Measurements from ENCODE around the gene NCAM2.

The NCAM2 gene

DNA sequence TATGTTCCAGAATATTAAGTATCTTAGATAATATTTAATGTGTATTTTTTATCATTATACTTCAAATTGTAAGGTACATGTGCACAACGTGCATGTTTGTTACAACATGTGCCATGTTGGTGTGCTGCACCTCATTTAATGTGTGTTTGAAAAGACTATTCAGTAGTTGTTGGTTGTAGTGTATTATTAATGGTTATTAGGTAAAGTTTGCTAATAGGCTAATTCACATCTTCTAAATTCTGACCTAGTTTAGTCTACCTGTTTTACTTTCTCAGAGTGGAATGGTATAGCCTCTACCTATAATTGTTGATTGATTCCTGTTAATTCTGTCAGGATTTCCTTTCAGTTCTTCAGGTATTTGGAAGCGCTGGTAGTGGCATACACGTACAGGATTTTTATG is 153.0 kb downstream of the NCAM2 start:
- Histone ChIP-seq H2AFZ (no peak overlapping the region), H3K27me3 (ENCODE audit: control insufficient read depth, insufficient read depth, low read length) (no peaks in the 10 kb centered on the region), H3K9ac (no peak overlapping the region), H3K4me3 (ENCODE audit: low read depth, low read length) (no peak overlapping the region), H3K4me1 (no peaks in the 10 kb centered on the region), H3K4me2 (ENCODE audit: low read length) (no peak overlapping the region), H3K79me2 (no peaks in the 10 kb centered on the region), H3K36me3 (ENCODE audit: control insufficient read depth, insufficient read depth, low read length) (no peaks in the 10 kb centered on the region), H3K27ac (no peak overlapping the region), H3K9me3 (ENCODE audit: control insufficient read depth, low read length) (no peaks in the 10 kb centered on the region)
- TF ChIP-seq, protein P1, sequence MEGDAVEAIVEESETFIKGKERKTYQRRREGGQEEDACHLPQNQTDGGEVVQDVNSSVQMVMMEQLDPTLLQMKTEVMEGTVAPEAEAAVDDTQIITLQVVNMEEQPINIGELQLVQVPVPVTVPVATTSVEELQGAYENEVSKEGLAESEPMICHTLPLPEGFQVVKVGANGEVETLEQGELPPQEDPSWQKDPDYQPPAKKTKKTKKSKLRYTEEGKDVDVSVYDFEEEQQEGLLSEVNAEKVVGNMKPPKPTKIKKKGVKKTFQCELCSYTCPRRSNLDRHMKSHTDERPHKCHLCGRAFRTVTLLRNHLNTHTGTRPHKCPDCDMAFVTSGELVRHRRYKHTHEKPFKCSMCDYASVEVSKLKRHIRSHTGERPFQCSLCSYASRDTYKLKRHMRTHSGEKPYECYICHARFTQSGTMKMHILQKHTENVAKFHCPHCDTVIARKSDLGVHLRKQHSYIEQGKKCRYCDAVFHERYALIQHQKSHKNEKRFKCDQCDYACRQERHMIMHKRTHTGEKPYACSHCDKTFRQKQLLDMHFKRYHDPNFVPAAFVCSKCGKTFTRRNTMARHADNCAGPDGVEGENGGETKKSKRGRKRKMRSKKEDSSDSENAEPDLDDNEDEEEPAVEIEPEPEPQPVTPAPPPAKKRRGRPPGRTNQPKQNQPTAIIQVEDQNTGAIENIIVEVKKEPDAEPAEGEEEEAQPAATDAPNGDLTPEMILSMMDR (IDR thresholded peaks at IDR 0.05), result no peak

DNA sequence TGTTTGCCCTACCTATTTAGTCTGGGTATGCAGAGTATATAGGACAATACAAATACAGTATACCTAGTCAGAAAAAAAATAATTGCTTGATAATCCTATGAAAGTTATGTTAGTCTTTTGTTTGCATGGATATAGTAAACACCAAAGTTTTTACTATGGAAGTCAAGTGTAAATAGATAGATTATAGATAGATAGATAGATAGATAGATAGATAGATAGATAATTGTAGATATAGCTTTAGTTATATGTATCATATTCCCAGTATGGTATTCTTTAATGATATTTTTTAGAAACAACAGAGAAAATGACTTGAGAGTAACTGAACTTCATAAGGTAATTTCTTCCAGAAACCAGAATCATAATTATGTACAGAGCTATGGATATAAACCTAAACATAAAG is 158.2 kb downstream of the NCAM2 start:
- Histone ChIP-seq H3K4me1 (no peaks in the 10 kb centered on the region), H3K9me3 (ENCODE audit: control insufficient read depth, low read length) (no peaks in the 10 kb centered on the region), H3K36me3 (ENCODE audit: control insufficient read depth, insufficient read depth, low read length) (no peaks in the 10 kb centered on the region), H2AFZ (no peak overlapping the region), H3K4me2 (ENCODE audit: low read length) (no peak overlapping the region), H3K4me3 (ENCODE audit: low read depth, low read length) (no peak overlapping the region), H3K27me3 (ENCODE audit: control insufficient read depth, insufficient read depth, low read length) (no peaks in the 10 kb centered on the region), H3K27ac (no peak overlapping the region), H3K79me2 (no peaks in the 10 kb centered on the region), H3K9ac (no peak overlapping the region)
- TF ChIP-seq, protein P1 (IDR thresholded peaks at IDR 0.05), result no peak

DNA sequence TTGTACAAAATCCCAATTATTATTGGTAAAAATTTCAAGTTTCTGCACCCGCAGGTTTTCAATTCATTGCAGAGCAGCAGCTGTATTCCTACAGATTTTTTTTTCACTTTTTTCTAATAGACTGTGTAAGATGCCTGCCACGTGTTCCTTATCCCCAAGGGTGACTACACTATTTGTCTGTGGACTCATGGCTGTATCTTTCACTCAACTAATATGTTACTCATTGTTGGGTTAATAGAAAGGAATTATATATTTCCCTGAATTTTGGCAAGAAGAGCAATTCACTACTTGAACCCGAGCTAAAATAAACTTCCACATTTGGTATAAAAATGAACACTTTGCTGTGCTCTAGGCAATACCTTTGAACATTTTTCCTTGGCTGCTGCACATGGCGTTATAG is 158.7 kb downstream of the NCAM2 start:
- Histone ChIP-seq H3K4me2 (ENCODE audit: low read length) (no peak overlapping the region), H2AFZ (no peak overlapping the region), H3K9me3 (ENCODE audit: control insufficient read depth, low read length) (no peaks in the 10 kb centered on the region), H3K27ac (no peak overlapping the region), H3K4me1 (no peaks in the 10 kb centered on the region), H3K9ac (no peak overlapping the region), H3K4me3 (ENCODE audit: low read depth, low read length) (no peak overlapping the region), H3K36me3 (ENCODE audit: control insufficient read depth, insufficient read depth, low read length) (no peaks in the 10 kb centered on the region), H3K27me3 (ENCODE audit: control insufficient read depth, insufficient read depth, low read length) (no peaks in the 10 kb centered on the region), H3K79me2 (no peaks in the 10 kb centered on the region)
- TF ChIP-seq, protein P1 (IDR thresholded peaks at IDR 0.05), result no peak

DNA sequence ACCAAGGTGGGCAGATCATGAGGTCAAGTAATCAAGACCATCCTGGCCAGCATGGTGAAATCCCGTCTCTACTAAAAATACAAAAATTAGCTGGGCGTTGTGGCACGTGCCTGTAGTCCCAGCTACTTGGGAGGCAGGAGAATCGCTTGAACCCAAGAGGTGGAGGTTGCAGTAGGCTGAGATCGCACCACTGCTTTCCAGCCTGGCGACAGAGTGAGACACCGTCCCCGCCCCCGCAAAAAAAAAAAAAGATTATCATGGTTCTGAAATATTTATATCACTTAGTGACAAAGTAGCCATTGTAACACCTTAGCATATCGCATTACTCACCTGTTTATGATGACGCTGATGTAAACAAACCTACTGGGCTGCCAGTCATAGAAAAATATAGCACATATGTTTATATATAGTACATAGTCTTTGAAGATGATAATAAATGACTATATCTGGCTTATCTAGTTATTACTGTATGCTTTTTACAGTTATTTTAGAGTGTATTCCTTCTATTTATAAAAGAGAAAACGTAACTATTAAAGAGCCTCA is 160.2 kb downstream of the NCAM2 start:
- no peak overlapping the region for H3K27ac ChIP-seq
- no peaks in the 10 kb centered on the region for H3K27me3 ChIP-seq (ENCODE audit: control insufficient read depth, insufficient read depth, low read length)
- H3K4me2 ChIP-seq (ENCODE audit: low read length), result no peak overlapping the region
- H3K4me1 ChIP-seq, result no peaks in the 10 kb centered on the region
- TF ChIP-seq, protein P1 (IDR thresholded peaks at IDR 0.05), result no peak
- no peaks in the 10 kb centered on the region for H3K9me3 ChIP-seq (ENCODE audit: control insufficient read depth, low read length)
- H2AFZ ChIP-seq, result no peak overlapping the region
- H3K36me3 ChIP-seq (ENCODE audit: control insufficient read depth, insufficient read depth, low read length), result no peaks in the 10 kb centered on the region
- H3K9ac ChIP-seq, result no peak overlapping the region
- H3K79me2 ChIP-seq, result no peaks in the 10 kb centered on the region
- H3K4me3 ChIP-seq (ENCODE audit: low read depth, low read length), result no peak overlapping the region

DNA sequence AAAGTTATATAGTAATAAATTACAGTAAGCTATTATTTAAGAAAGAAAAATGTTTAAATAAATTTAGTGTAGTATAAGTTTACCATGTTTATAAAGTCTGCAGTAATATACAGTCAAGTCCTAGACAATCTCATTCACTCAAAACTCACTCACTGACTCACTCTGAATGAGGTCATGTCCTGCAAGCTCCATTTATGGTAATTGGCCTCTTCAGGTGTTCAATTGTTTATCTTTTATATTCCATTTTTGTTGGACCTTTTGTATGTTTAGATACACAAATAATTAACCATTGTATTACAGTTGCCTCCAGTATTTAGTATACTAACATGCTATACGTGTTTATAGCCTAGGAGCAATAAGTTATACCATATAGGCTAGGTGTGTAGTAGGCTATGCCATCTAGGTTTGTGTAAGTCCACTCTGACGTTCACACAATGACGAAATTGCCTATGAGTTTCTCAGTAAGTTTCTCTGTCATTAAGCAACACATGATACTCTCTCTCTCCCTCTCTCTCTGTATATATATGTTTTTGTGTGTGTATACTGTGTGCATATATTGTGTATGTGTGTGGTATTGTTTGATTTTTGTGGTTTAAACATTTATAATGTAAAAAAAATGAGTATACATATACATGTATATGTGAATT is 161.2 kb downstream of the NCAM2 start:
- Histone ChIP-seq H3K4me1 (no peaks in the 10 kb centered on the region), H3K27me3 (ENCODE audit: control insufficient read depth, insufficient read depth, low read length) (no peaks in the 10 kb centered on the region), H2AFZ (no peak overlapping the region), H3K27ac (no peak overlapping the region), H3K9ac (no peak overlapping the region), H3K36me3 (ENCODE audit: control insufficient read depth, insufficient read depth, low read length) (no peaks in the 10 kb centered on the region), H3K4me3 (ENCODE audit: low read depth, low read length) (no peak overlapping the region), H3K4me2 (ENCODE audit: low read length) (no peak overlapping the region), H3K9me3 (ENCODE audit: control insufficient read depth, low read length) (no peaks in the 10 kb centered on the region), H3K79me2 (no peaks in the 10 kb centered on the region)
- TF ChIP-seq, protein P1 (IDR thresholded peaks at IDR 0.05), result no peak

Data from parathyroid adenoma (tissue), 2 donors.